Measurements from ENCODE around the gene MYO7A.

MYO7A gene

GRCh38 chr11:77124488-77124887 is 3.6 kb upstream of the MYO7A start:
- Histone ChIP-seq H3K4me3 (no peak overlapping the region), H4K20me1 (peaks cover 0 to 14% (median 0%) of the 10 kb centered on the region in 11 experiments; a peak in 4 of 22 replicates), H3K9me3 (replicated peaks in 1 of 11) (no peaks in the 10 kb centered on the region), H3K4me2 (peak overlapping the region in 4 of 11 experiments; percentile 3 to 12 (median 10); a peak in 3 of 22 replicates), H3K36me3 (peaks cover 0 to 8% (median 0%) of the 10 kb centered on the region in 11 experiments; a peak in 4 of 22 replicates), H3K27ac (no peak overlapping the region), H3K27me3 (no peaks in the 10 kb centered on the region), H3K9ac (no peak overlapping the region), H3K4me1 (peaks cover 31 to 84% (median 66%) of the 10 kb centered on the region in 10 experiments)
- TF ChIP-seq Cebpa-rat (IDR thresholded peaks at IDR 0.05) = no peak

GRCh38 chr11:77125191-77125590 is 2.9 kb upstream of the MYO7A start:
- no peak overlapping the region for H3K27ac ChIP-seq
- H4K20me1 ChIP-seq = peaks cover 0 to 14% (median 0%) of the 10 kb centered on the region in 11 experiments; a peak in 4 of 22 replicates
- peaks cover 0 to 7% (median 0%) of the 10 kb centered on the region in 11 experiments; a peak in 3 of 22 replicates for H3K36me3 ChIP-seq
- H3K27me3 ChIP-seq = no peaks in the 10 kb centered on the region
- H3K4me2 ChIP-seq = peak overlapping the region in 5 of 11 experiments; percentile 7 to 87 (median 18); a peak in 3 of 22 replicates
- no peak overlapping the region for H3K4me3 ChIP-seq
- H3K9me3 ChIP-seq (replicated peaks in 1 of 11) = no peaks in the 10 kb centered on the region
- no peak overlapping the region for H3K9ac ChIP-seq
- peaks cover 31 to 90% (median 71%) of the 10 kb centered on the region in 10 experiments for H3K4me1 ChIP-seq
- no peak for TF ChIP-seq Cebpa-rat (IDR thresholded peaks at IDR 0.05)

- peaks cover 0 to 7% (median 0%) of the 10 kb centered on the region in 11 experiments; a peak in 2 of 22 replicates for H3K36me3 ChIP-seq
- no peak for TF ChIP-seq Cebpa-rat (IDR thresholded peaks at IDR 0.05)
- H4K20me1 ChIP-seq = peaks cover 0 to 12% (median 0%) of the 10 kb centered on the region in 11 experiments; a peak in 4 of 22 replicates
- H3K4me2 ChIP-seq = peak overlapping the region in 4 of 11 experiments; percentile 15 to 87 (median 52); a peak in 5 of 22 replicates
- no peaks in the 10 kb centered on the region for H3K9me3 ChIP-seq (replicated peaks in 1 of 11)
- no peak overlapping the region for H3K27ac ChIP-seq
- no peaks in the 10 kb centered on the region for H3K27me3 ChIP-seq
- H3K4me1 ChIP-seq = peaks cover 29 to 91% (median 72%) of the 10 kb centered on the region in 10 experiments
- H3K9ac ChIP-seq = peak overlapping the region in 1 of 11 experiments; percentile 9; a peak in 1 of 22 replicates
- no peak overlapping the region for H3K4me3 ChIP-seq
Observed at GRCh38 chr11:77125695-77126094, 2.4 kb upstream of the MYO7A start.

- Histone ChIP-seq H3K4me3 (no peak overlapping the region), H3K27ac (no peak overlapping the region), H3K27me3 (no peaks in the 10 kb centered on the region), H3K4me1 (peaks cover 23 to 91% (median 72%) of the 10 kb centered on the region in 10 experiments), H3K9me3 (replicated peaks in 1 of 11) (no peaks in the 10 kb centered on the region), H3K4me2 (peak overlapping the region in 8 of 11 experiments; percentile 69 to 93 (median 80); a peak in 14 of 22 replicates), H4K20me1 (peaks cover 0 to 6% (median 0%) of the 10 kb centered on the region in 11 experiments; a peak in 2 of 22 replicates), H3K36me3 (peaks cover 0 to 7% (median 0%) of the 10 kb centered on the region in 11 experiments; a peak in 1 of 22 replicates), H3K9ac (peak overlapping the region in 3 of 11 experiments; percentile 9 to 55 (median 36); a peak in 2 of 22 replicates)
- TF ChIP-seq Cebpa-rat (IDR thresholded peaks at IDR 0.05) = no peak
Observed at GRCh38 chr11:77126156-77126775, 1.8 kb upstream of the MYO7A start.

GRCh38 chr11:77126861-77127234 is 1.2 kb upstream of the MYO7A start:
- H3K9me3 ChIP-seq (replicated peaks in 1 of 11) = no peaks in the 10 kb centered on the region
- H3K4me1 ChIP-seq = peaks cover 23 to 91% (median 72%) of the 10 kb centered on the region in 10 experiments
- H3K27ac ChIP-seq = no peak overlapping the region; a peak in 1 of 22 replicates
- no peaks in the 10 kb centered on the region for H3K27me3 ChIP-seq
- TF ChIP-seq Cebpa-rat (IDR thresholded peaks at IDR 0.05) = no peak
- peaks cover 0 to 6% (median 0%) of the 10 kb centered on the region in 11 experiments; a peak in 2 of 22 replicates for H4K20me1 ChIP-seq
- peaks cover 0 to 7% (median 0%) of the 10 kb centered on the region in 11 experiments; a peak in 1 of 22 replicates for H3K36me3 ChIP-seq
- H3K4me2 ChIP-seq = peak overlapping the region; percentile 69 to 93 (median 78)
- peak overlapping the region; percentile 39 to 65 (median 44); a peak in 16 of 20 replicates for H3K4me3 ChIP-seq
- H3K9ac ChIP-seq = peak overlapping the region; percentile 5 to 71 (median 39); a peak in 15 of 22 replicates

- peak overlapping the region; percentile 5 to 71 (median 39); a peak in 15 of 22 replicates for H3K9ac ChIP-seq
- peak overlapping the region; percentile 69 to 93 (median 78) for H3K4me2 ChIP-seq
- peaks cover 25 to 89% (median 71%) of the 10 kb centered on the region in 10 experiments for H3K4me1 ChIP-seq
- no peaks in the 10 kb centered on the region for H3K27me3 ChIP-seq
- peak overlapping the region; percentile 39 to 65 (median 44); a peak in 18 of 20 replicates for H3K4me3 ChIP-seq
- no peak for TF ChIP-seq Cebpa-rat (IDR thresholded peaks at IDR 0.05)
- H3K9me3 ChIP-seq (replicated peaks in 1 of 11) = no peaks in the 10 kb centered on the region
- peak overlapping the region in 1 of 11 experiments; percentile 24; a peak in 1 of 22 replicates for H3K27ac ChIP-seq
- H3K36me3 ChIP-seq = peaks cover 0 to 7% (median 0%) of the 10 kb centered on the region in 11 experiments; a peak in 1 of 22 replicates
- peaks cover 0 to 6% (median 0%) of the 10 kb centered on the region in 11 experiments; a peak in 2 of 22 replicates for H4K20me1 ChIP-seq
Observed at GRCh38 chr11:77127235-77127911, 673 bp upstream of the MYO7A start.

GRCh38 chr11:77129069-77129841 is 1.2 kb downstream of the MYO7A start:
- H3K9ac ChIP-seq = no peak overlapping the region
- H3K4me2 ChIP-seq = peak overlapping the region in 4 of 11 experiments; percentile 78 to 87 (median 84); a peak in 4 of 22 replicates
- peaks cover 0 to 6% (median 0%) of the 10 kb centered on the region in 11 experiments; a peak in 2 of 22 replicates for H4K20me1 ChIP-seq
- H3K36me3 ChIP-seq = no peaks in the 10 kb centered on the region
- no peak for TF ChIP-seq Cebpa-rat (IDR thresholded peaks at IDR 0.05)
- H3K4me3 ChIP-seq = no peak overlapping the region
- no peaks in the 10 kb centered on the region for H3K27me3 ChIP-seq
- H3K27ac ChIP-seq = no peak overlapping the region
- peaks cover 25 to 83% (median 67%) of the 10 kb centered on the region in 10 experiments for H3K4me1 ChIP-seq
- peaks cover 0 to 11% (median 0%) of the 10 kb centered on the region in 11 experiments; a peak in 8 of 22 replicates for H3K9me3 ChIP-seq (replicated peaks in 1 of 11)

All from BLaER1 treated with 17β-estradiol and CSF1 and Interleukin-3, amounts not matched to agents 10 nM and 100 nM (cell line).